Thoracic aorta (tissue), 2 donors: ENCODE data around the gene DENND4B. TPM values are rescaled to one million over a fixed set of nuclear protein-coding genes. Genes with fewer than 3 reads are reported as not detected.

Experiments used
- ATAC-seq: fragments of 150-250 bp; one replicate; pipeline ENCODE4 v1.8.0; 2017; ENCODE audit warnings: low read depth; ENCODE audit not compliant: insufficient number of reproducible peaks, low FRiP score
- DNase-seq: peaks from one replicate; pipeline ENCODE4 v3.0.0-alpha.2; 2020; ENCODE audit warnings: low spot score
- H3K27ac ChIP-seq, 2 donors: fragments of 200-600 bp; sonication (generic); 1 replicate in 1 of 2; 2 replicates in 1 of 2; pipeline ENCODE4 v1.5.1; 2016; ENCODE audit warnings: mild to moderate bottlenecking in 2 of 2, moderate library complexity in 2 of 2
- H3K27me3 ChIP-seq: fragments of 200-600 bp; sonication (generic); replicated peaks from 2 replicates; pipeline ENCODE4 v1.6.0; 2016; ENCODE audit warnings: mild to moderate bottlenecking; ENCODE audit not compliant: insufficient read depth
- H3K36me3 ChIP-seq: fragments of 200-600 bp; sonication (generic); one replicate; pipeline ENCODE4 v1.5.1; 2016
- H3K4me1 ChIP-seq, 2 donors: fragments of 200-600 bp; sonication (generic); 1 replicate in 1 of 2; 2 replicates in 1 of 2; pipeline versions ENCODE4 v1.5.1 to v1.6.0; 2016; ENCODE audit warnings: low read depth in 2 of 2, mild to moderate bottlenecking in 1 of 2; ENCODE audit not compliant: control insufficient read depth in 1 of 2
- H3K4me3 ChIP-seq: fragments of 200-600 bp; sonication (generic); 2 replicates; pipeline ENCODE4 v1.5.1; 2016; ENCODE audit warnings: mild to moderate bottlenecking
- H3K9me3 ChIP-seq: fragments of 200-600 bp; sonication (generic); 2 replicates; pipeline ENCODE4 v1.5.1; 2016
- CTCF ChIP-seq: fragments of 200-600 bp; sonication (generic); IDR thresholded peaks from one replicate; pipeline ENCODE4 v1.5.1; 2019; ENCODE audit warnings: antibody characterized with exemption
- total RNA-seq, 2 donors: library from RNA; depleted of rRNA; stranded (reverse); fragments of >200 nt; gene quantifications; one replicate each; pipeline versions ENCODE4 v1.1.0 to v1.2.3, GENCODE V29; 2016

The DENND4B gene
- total RNA-seq, 2 donors from 2014 or later, result 59.0 to 82.7 TPM

- peak overlapping the region; percentile 76 for H3K4me3 ChIP-seq
- no peak for ATAC-seq
- no peaks in the 10 kb centered on the region for H3K36me3 ChIP-seq
- H3K27me3 ChIP-seq, result no peaks in the 10 kb centered on the region
- no peak for DNase-seq
- peak overlapping the region; percentile 81 to 87 for H3K27ac ChIP-seq
- H3K9me3 ChIP-seq, result no peaks in the 10 kb centered on the region
- peaks cover 31 to 34% of the 10 kb centered on the region in 2 donors for H3K4me1 ChIP-seq
- TF ChIP-seq CTCF, result no peak
These were observed 24.2 kb downstream of the DENND4B start for GRCh38 chr1:153922076-153922971.

- ATAC-seq, result no peak
- Histone ChIP-seq H3K4me3 (peak overlapping the region; percentile 76), H3K27ac (peak overlapping the region; percentile 81 to 87), H3K9me3 (no peaks in the 10 kb centered on the region), H3K27me3 (no peaks in the 10 kb centered on the region), H3K4me1 (peaks cover 31 to 34% of the 10 kb centered on the region in 2 donors), H3K36me3 (no peaks in the 10 kb centered on the region)
- DNase-seq, result no peak
- no peak for TF ChIP-seq CTCF
These were observed 24.8 kb downstream of the DENND4B start for GRCh38 chr1:153921803-153922075.

- Histone ChIP-seq H3K36me3 (no peaks in the 10 kb centered on the region), H3K9me3 (no peaks in the 10 kb centered on the region), H3K4me3 (peak overlapping the region; percentile 76), H3K4me1 (peaks cover 31 to 34% of the 10 kb centered on the region in 2 donors), H3K27ac (peak overlapping the region in 1 of 2 donors; percentile 81), H3K27me3 (no peaks in the 10 kb centered on the region)
- TF ChIP-seq CTCF, result no peak
- DNase-seq (no peak), ATAC-seq (no peak)
These were observed 25.3 kb downstream of the DENND4B start for GRCh38 chr1:153921080-153921802.

GRCh38 chr1:153919876-153920852 is 26.4 kb downstream of the DENND4B start:
- TF ChIP-seq CTCF, result peak; percentile 20
- Histone ChIP-seq H3K27me3 (no peaks in the 10 kb centered on the region), H3K36me3 (no peaks in the 10 kb centered on the region), H3K9me3 (no peaks in the 10 kb centered on the region), H3K4me1 (peaks cover 31 to 34% of the 10 kb centered on the region in 2 donors), H3K4me3 (peak overlapping the region; percentile 76), H3K27ac (no peak overlapping the region)
- DNase-seq (no peak), ATAC-seq (no peak)
